Natural killer cell (primary cell): ENCODE data around the gene CCDC93. TPM values are rescaled to one million over a fixed set of nuclear protein-coding genes. Genes with fewer than 3 reads are reported as not detected.

Source experiments
- ATAC-seq, 3 donors: fragments of 150-1000 bp in 2 of 3; fragments of 200-7000 bp in 1 of 3; cut with Tn5 transposase; 1 replicate in 1 of 3; 2 replicates in 2 of 3; pipeline ENCODE4 v1.10.0; 2021; ENCODE audit warnings: mild to moderate bottlenecking in 2 of 3, moderate library complexity in 2 of 3
- DNase-seq, 2 donors: peaks; one replicate each; pipeline versions ENCODE4 v3.0.0 to v3.0.0-alpha.2; 2013 to 2021; ENCODE audit warnings: mixed read lengths in 1 of 2
- H3K27ac ChIP-seq: one replicate; pipeline ENCODE4 v1.5.1; 2013; ENCODE audit warnings: mild to moderate bottlenecking, low read length
- H3K27me3 ChIP-seq: one replicate; pipeline ENCODE4 v1.6.1; 2013; ENCODE audit warnings: low read length; ENCODE audit not compliant: control insufficient read depth, insufficient read depth
- H3K36me3 ChIP-seq: one replicate; pipeline ENCODE4 v1.6.1; 2013; ENCODE audit warnings: low read length; ENCODE audit not compliant: control insufficient read depth, insufficient read depth
- H3K4me1 ChIP-seq: one replicate; pipeline ENCODE4 v1.6.1; 2013; ENCODE audit warnings: low read length; ENCODE audit not compliant: control insufficient read depth, insufficient read depth
- H3K4me3 ChIP-seq: one replicate; pipeline ENCODE4 v1.5.1; 2013; ENCODE audit warnings: low read length
- H3K9me3 ChIP-seq: one replicate; pipeline ENCODE4 v1.6.1; 2013; ENCODE audit warnings: low read length; ENCODE audit not compliant: control insufficient read depth, insufficient read depth
- H3K27ac Mint-ChIP-seq, 2 donors: one replicate each; pipeline ENCODE4 v1.8.0; 2022; ENCODE audit warnings: mild to moderate bottlenecking in 2 of 2, mixed read lengths in 2 of 2, moderate library complexity in 1 of 2
- H3K27me3 Mint-ChIP-seq, 2 donors: one replicate each; pipeline ENCODE4 v1.8.0; 2022; ENCODE audit warnings: low read depth in 2 of 2, mixed read lengths in 2 of 2
- H3K36me3 Mint-ChIP-seq: one replicate; pipeline ENCODE4 v1.8.0; 2022; ENCODE audit warnings: mixed read lengths
- H3K4me1 Mint-ChIP-seq, 2 donors: one replicate each; pipeline ENCODE4 v1.8.0; 2022; ENCODE audit warnings: mixed read lengths in 2 of 2
- H3K4me3 Mint-ChIP-seq: one replicate; pipeline ENCODE4 v1.8.0; 2022; ENCODE audit warnings: mild to moderate bottlenecking, moderate library complexity, mixed read lengths
- H3K9me3 Mint-ChIP-seq, 2 donors: one replicate each; pipeline ENCODE4 v1.8.0; 2022; ENCODE audit warnings: mixed read lengths in 2 of 2
- CTCF ChIP-seq: fragments of 200-600 bp; IDR thresholded peaks from one replicate; pipeline ENCODE4 v1.8.0; 2022; ENCODE audit warnings: antibody characterized with exemption
- WGBS: methylation state at CpG from one replicate; pipeline ENCODE4 v1.1.7; 2013; ENCODE audit warnings: missing lambda C conversion rate; ENCODE audit not compliant: insufficient coverage; 5-methylcytosine and 5-hydroxymethylcytosine counted together
- intact Hi-C: fragments of 100-400 bp; cut with micrococcal nuclease; formaldehyde crosslinking; loops from one replicate; pipeline ENCODE4 v1.14.2; 2022
- total RNA-seq, 4 donors: library from RNA; stranded (reverse); fragments of 120-200 nt in 1 of 4; gene quantifications; one replicate each; pipeline versions ENCODE4 v1.2.3 to v1.2.4, GENCODE V29; 2013 to 2022

The CCDC93 gene
- total RNA-seq, 3 donors from 2014 or later (not counting 1 experiment from before 2014, with no cell fraction given), result 58.6 to 68.6 (median 67.4) TPM

GRCh38 chr2:118012778-118013177, 1.1 kb downstream of the CCDC93 start:
- peaks cover 25 to 30% of the 10 kb centered on the region in 2 donors for H3K4me1 Mint-ChIP-seq
- no peaks in the 10 kb centered on the region for H3K36me3 Mint-ChIP-seq
- Histone ChIP-seq H3K9me3 (no peaks in the 10 kb centered on the region), H3K27me3 (no peaks in the 10 kb centered on the region), H3K36me3 (peaks cover 6% of the 10 kb centered on the region), H3K4me3 (peak overlapping the region; percentile 100), H3K27ac (no peak overlapping the region), H3K4me1 (peaks cover 16% of the 10 kb centered on the region)
- no peak for TF ChIP-seq CTCF
- no peaks in the 10 kb centered on the region for H3K9me3 Mint-ChIP-seq
- intact Hi-C loops, result no loop called here
- peaks cover 5 to 11% of the 10 kb centered on the region in 2 donors for H3K27me3 Mint-ChIP-seq
- 52% methylated on average over 6 of the region's 6 CpGs for WGBS
- DNase-seq (peak in 1 of 2 donors; percentile 12), ATAC-seq (no peak)
- peak overlapping the region; percentile 85 for H3K4me3 Mint-ChIP-seq
- peak overlapping the region; percentile 81 to 85 for H3K27ac Mint-ChIP-seq

- Mint-ChIP-seq H3K36me3 (no peaks in the 10 kb centered on the region), H3K27me3 (no peaks in the 10 kb centered on the region), H3K4me3 (no peak overlapping the region), H3K27ac (no peak overlapping the region), H3K4me1 (peaks cover 25 to 30% of the 10 kb centered on the region in 2 donors), H3K9me3 (no peaks in the 10 kb centered on the region)
- peaks cover 16% of the 10 kb centered on the region for H3K4me1 ChIP-seq
- H3K27ac ChIP-seq, result no peak overlapping the region
- H3K36me3 ChIP-seq, result peaks cover 20% of the 10 kb centered on the region
- H3K4me3 ChIP-seq, result no peak overlapping the region
- intact Hi-C loops, result no loop called here
- no peaks in the 10 kb centered on the region for H3K9me3 ChIP-seq
- H3K27me3 ChIP-seq, result no peaks in the 10 kb centered on the region
- DNase-seq (no peak), ATAC-seq (no peak)
- no peak for TF ChIP-seq CTCF
Observed at GRCh38 chr2:118010473-118010872, 3.4 kb downstream of the CCDC93 start.

GRCh38 chr2:118006861-118007260, 7.0 kb downstream of the CCDC93 start:
- no peak overlapping the region for H3K27ac ChIP-seq
- peaks cover 36% of the 10 kb centered on the region for H3K36me3 ChIP-seq
- Mint-ChIP-seq H3K9me3 (no peaks in the 10 kb centered on the region), H3K36me3 (no peaks in the 10 kb centered on the region), H3K27ac (no peak overlapping the region), H3K4me1 (peaks cover 17 to 19% of the 10 kb centered on the region in 2 donors), H3K27me3 (no peaks in the 10 kb centered on the region), H3K4me3 (no peak overlapping the region)
- no peak overlapping the region for H3K4me3 ChIP-seq
- DNase-seq, result no peak
- no peak for TF ChIP-seq CTCF
- intact Hi-C loops, result no loop called here
- WGBS, result 90% methylated on average over 2 of the region's 2 CpGs
- H3K27me3 ChIP-seq, result no peaks in the 10 kb centered on the region
- no peaks in the 10 kb centered on the region for H3K9me3 ChIP-seq
- ATAC-seq, result no peak
- H3K4me1 ChIP-seq, result peaks cover 6% of the 10 kb centered on the region

DNA sequence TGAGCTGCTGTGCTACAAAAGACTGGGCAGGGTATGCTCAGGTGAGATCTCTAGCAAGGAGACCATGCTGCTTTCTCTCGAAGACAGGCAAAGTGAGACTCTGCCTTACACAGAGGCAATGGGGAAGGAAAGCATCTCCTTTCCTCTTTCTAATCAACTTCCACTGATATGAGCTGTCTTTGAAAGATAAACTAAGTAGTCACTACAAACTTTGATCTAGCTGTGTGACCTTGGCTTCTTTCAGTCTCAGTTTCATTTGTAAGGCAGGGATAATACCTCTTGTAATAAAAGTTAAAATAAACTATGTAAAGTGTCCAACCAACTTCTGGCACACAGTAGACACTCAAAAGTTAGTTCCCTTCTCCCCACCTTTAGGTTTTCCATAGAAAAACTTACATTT, 7.5 kb downstream of the CCDC93 start:
- Mint-ChIP-seq H3K4me1 (peaks cover 14% of the 10 kb centered on the region in 2 donors), H3K4me3 (no peak overlapping the region), H3K27me3 (no peaks in the 10 kb centered on the region), H3K9me3 (no peaks in the 10 kb centered on the region), H3K27ac (peak overlapping the region; percentile 22 to 69), H3K36me3 (no peaks in the 10 kb centered on the region)
- Histone ChIP-seq H3K27me3 (no peaks in the 10 kb centered on the region), H3K9me3 (no peaks in the 10 kb centered on the region), H3K4me3 (no peak overlapping the region), H3K4me1 (peaks cover 6% of the 10 kb centered on the region), H3K36me3 (peaks cover 42% of the 10 kb centered on the region), H3K27ac (no peak overlapping the region)
- ATAC-seq (no peak), DNase-seq (no peak)
- intact Hi-C loops, result no loop called here
- TF ChIP-seq CTCF, result no peak
- WGBS, result 100% methylated on average over 1 of the region's 1 CpG
